Stimulated activated CD4-positive, alpha-beta T cell treated with anti-CD3 and anti-CD28 coated beads, Interleukin-4, amount 100 ng/mL, for 1 hour (primary cell): ENCODE results near the gene ARHGEF17.

Experiments
- DNase-seq: peaks from one replicate; pipeline ENCODE4 v3.0.0-alpha.2; 2020

ARHGEF17 gene

GRCh38 chr11:73384872-73385689, 77.0 kb downstream of the ARHGEF17 start:
- no peak for DNase-seq

- DNase-seq = no peak
Observed at GRCh38 chr11:73386016-73386415, 77.9 kb downstream of the ARHGEF17 start.

GRCh38 chr11:73386546-73386945, 78.5 kb downstream of the ARHGEF17 start:
- no peak for DNase-seq

- DNase-seq = no peak
Observed at GRCh38 chr11:73387594-73388264, 79.7 kb downstream of the ARHGEF17 start.

GRCh38 chr11:73388265-73389133, 80.4 kb downstream of the ARHGEF17 start:
- DNase-seq = no peak

- no peak for DNase-seq
Observed at GRCh38 chr11:73389134-73389525, 81.1 kb downstream of the ARHGEF17 start.

GRCh38 chr11:73389916-73390315, 81.8 kb downstream of the ARHGEF17 start:
- DNase-seq = no peak

GRCh38 chr11:73390601-73391565, 82.8 kb downstream of the ARHGEF17 start:
- no peak for DNase-seq

- DNase-seq = no peak
Observed at GRCh38 chr11:73391665-73392064, 83.6 kb downstream of the ARHGEF17 start.

- DNase-seq = no peak
Observed at GRCh38 chr11:73392108-73393010, 84.3 kb downstream of the ARHGEF17 start.

GRCh38 chr11:73393011-73393380, 84.9 kb downstream of the ARHGEF17 start:
- DNase-seq = no peak

GRCh38 chr11:73393479-73394415, 85.7 kb downstream of the ARHGEF17 start:
- DNase-seq = peak; percentile 65

GRCh38 chr11:73394416-73395296, 86.6 kb downstream of the ARHGEF17 start:
- DNase-seq = no peak

GRCh38 chr11:73395297-73396208, 87.5 kb downstream of the ARHGEF17 start:
- DNase-seq = no peak

- DNase-seq = no peak
Observed at GRCh38 chr11:73396251-73396930, 88.3 kb downstream of the ARHGEF17 start.

GRCh38 chr11:73396985-73397384, 88.9 kb downstream of the ARHGEF17 start:
- no peak for DNase-seq

- no peak for DNase-seq
Observed at GRCh38 chr11:73397468-73398131, 89.5 kb downstream of the ARHGEF17 start.
